HG03196 (cell line): ENCODE results near the gene WIF1.

ENCODE experiments used
- ATAC-seq: cut with Tn5 transposase; IDR thresholded peaks from one replicate; pipeline ENCODE4 v1.9.1; 2021; ENCODE audit not compliant: unreplicated experiment

The WIF1 gene

GRCh38 chr12:65121049-65121955, at the start of gene WIF1:
Gene WIF1 (minus strand): TSS chr12:65121305. CDS start chr12:65121191, 114 bp downstream.
- no peak for ATAC-seq

DNA sequence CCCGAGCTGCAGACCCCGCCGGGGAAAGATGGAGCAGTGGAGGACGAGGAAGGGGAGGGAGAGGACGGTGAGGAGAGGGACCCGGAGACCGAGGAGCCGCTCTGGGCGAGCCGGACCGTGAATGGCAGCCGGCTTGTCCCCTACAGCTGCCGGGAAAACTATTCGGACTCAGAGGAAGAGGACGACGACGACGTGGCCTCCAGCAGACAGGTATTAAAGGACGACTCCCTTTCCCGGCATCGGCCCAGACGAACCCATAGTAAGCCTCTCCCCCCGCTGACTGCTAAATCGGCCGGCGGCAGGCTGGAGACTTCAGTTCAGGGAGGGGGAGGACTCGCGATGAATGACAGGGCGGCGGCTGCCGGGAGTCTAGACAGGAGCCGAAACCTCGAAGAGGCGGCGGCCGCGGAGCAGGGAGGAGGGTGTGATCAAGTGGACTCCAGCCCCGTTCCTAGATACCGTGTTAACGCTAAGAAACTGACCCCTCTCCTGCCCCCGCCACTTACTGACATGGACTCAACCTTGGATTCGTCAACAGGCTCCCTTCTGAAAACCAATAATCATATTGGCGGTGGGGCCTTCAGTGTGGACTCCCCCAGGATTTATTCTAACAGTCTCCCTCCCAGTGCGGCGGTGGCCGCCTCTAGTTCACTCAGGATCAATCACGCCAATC, 49.2 kb upstream of the WIF1 start:
- peak; percentile 48 for ATAC-seq

- peak; percentile 93 for ATAC-seq
These were observed 48.5 kb upstream of the WIF1 start, which contains the start of gene LEMD3 for GRCh38 chr12:65169320-65170208. Gene LEMD3 (plus strand): TSS chr12:65169583. CDS start chr12:65169597, 14 bp downstream.

DNA sequence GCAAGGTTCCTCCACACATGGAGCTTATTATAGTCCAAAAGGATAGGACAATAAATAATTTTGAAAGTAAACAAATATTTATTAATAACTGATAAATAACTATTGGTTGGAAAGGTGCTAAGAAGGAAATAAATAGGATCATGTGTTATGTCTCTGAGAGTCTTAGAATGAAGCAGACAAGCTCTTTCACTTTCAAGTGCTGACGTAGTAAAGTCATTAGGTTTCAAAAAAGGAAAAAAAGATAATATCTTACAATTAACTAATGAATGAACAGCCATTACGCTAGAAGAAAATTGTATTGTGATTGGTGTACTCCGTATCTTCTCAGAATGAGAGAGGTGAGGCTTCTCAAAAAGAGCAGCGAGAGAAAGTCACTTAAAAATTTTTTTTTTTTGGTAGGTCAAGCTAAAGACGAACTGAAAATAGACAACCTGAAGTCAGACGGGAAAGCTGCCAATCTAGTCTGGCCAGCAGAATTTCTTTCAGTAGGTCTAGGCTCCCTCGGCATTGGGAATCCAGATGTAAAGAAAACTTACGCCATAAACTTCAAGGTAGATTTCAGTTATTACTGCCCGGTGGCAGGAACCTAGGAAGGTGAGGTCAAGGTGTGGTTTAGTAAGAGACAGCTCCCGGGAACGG, 47.7 kb upstream of the WIF1 start:
- ATAC-seq, result peak; percentile 0

DNA sequence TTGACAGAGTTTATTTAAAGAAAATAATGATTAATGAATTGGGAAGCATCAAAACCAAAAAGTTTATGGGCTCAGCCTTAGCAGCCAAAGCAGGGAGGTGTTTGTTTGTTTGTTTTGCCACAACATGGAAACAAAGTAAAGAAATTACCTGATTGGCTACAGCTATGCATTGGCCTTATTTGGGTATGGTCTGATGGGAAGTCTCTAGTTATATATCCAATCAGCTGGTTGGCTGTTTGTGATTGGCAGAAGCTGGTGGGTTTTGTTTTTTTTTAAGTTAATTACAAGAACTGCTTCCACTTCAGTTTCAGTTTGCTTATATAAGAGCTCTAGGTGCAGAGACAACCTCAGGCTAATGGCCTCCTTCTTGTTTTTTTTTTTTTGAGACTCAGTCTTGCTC, 43.7 kb upstream of the WIF1 start:
- no peak for ATAC-seq

DNA sequence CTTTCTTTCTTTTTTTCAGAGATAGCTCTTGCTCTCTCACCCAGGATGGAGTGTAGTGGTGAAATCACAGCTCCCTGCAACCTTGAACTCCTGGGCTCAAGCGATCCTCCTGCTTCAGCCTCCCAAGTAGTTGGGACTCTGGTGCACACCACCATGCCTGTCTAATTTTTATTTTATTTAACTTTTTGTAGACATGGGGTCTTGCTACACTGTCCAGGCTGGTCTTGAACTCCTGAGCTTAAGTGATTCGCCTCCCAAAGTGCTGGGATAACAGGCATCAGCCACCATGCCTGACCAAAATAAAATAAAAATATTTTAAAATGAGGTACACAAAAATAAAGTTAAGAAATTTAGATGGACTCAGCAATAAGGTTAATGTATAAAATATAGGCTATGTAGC, 43.1 kb upstream of the WIF1 start:
- ATAC-seq, result no peak

DNA sequence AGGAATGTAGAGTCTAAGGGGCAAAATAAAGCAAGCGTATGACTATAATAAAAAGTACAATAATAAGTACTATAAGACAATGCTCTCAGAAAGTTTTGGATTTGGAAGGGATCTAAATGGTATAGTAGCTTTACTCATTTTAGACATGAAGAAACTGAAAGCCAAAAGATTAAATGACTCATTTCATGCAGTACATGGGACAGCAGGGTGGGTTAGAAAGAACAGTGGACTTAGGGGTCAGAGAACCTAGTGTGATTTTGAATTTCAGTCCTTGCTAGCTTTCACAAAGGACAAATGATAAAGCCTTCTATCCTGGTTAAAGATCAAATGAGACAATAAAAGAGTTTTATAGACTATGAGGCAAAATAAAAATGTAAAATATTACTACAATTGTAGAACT, 41.5 kb upstream of the WIF1 start:
- ATAC-seq, result no peak

DNA sequence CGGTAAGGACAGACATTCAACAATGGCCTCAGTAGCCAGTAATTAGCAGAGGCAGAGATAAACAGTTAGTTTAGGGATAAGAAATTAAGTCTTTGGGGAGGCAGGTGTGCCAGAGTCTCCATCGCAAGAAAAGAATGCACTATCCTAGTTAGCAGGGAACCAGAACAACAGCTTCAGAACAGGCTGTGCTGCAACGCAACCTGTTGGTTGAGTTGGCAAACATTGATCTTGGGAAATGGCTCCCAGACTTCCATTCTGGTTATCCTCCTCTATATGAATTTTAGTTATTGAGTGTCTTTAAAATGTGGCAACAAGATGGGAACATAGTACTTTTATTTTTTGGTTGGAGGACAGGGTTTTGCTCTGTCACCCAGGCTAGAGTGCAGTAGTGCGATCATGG, 36.0 kb upstream of the WIF1 start:
- ATAC-seq, result no peak

GRCh38 chr12:65156366-65156841, 35.3 kb upstream of the WIF1 start:
- peak; percentile 91 for ATAC-seq

DNA sequence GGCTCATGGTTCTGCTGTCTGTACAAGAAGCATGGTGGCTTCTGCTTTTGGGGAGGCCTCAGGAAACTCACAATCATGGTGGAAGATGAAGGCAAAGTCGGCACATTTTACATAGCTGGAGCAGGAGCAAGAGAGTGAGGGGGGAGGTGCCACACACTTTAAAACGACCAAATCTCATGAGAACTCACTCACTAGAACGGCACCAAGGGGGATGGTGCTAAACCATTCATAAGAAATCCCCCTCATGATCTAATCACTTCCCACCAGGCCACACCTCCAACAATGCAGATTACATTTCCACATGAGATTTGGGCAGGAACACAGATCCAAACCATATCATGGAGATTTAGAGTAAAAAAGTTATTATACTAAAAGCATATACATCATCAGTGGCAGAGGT, 34.7 kb upstream of the WIF1 start:
- no peak for ATAC-seq

GRCh38 chr12:65152596-65152995, 31.5 kb upstream of the WIF1 start:
- ATAC-seq, result no peak

DNA sequence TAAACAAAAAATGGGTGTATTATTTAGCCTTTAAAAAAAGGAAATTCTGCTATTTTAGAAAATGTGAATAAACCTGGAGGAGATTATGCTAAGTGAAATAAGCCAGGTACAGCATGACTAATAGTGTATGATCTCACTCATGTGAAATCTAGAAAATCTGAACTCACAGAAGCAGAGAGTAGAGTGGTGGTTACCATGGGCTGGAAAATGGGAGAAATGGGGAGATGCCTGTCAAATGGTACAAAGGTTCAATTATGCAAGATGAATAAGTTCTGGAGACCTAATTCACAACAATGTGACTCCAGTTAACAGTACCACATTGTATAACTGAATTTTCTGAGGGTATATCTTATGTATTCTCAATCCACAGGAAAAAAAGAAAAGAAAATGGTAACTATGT, 30.9 kb upstream of the WIF1 start:
- ATAC-seq, result no peak

DNA sequence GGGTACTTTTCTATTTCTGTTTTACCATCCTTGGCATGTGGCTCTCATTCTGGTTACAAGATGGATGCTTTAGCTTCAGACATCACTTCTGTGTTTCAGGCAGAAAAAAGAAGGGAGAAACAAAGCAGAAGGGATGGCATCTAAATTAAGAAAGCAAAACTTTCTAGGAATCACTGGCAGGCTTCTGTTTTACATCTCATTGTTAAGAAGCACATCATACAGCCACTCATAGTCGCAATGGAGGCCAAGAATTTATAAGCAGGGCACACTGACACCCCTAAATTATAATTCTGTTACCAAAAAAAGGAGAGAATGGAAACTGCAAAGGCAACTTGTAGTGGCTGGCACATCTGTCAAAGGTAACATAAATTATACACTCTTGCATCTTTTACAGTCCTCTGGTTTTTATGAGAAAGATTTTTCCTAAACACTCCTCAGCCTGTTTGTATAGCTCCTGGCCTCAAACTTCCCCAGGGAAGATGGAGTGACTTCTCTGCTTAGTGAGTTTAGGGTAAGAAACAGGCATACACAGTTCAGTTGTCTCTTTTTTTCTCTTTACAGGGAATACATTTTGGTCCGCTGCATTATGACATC, 26.3 kb upstream of the WIF1 start:
- no peak for ATAC-seq

DNA sequence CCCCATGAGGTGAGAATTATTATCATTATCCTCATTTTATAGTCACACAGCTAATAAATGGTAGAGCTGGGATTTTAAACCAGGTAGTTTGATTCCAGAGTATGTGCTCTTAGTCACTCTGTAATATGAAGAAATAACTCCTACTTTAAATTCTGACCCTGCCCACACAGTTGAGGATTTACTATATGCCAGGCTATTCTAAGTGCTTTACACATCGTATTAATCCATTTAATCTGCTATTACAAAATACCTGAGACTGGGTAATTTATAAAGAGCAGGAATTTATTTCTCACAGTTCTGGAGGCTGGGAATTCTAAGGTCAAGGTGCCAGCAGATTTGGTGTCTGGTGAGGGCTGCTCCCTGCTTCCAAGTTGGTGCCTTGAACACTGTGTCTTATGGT, 19.6 kb upstream of the WIF1 start:
- ATAC-seq, result no peak

- ATAC-seq, result no peak
These were observed 18.3 kb upstream of the WIF1 start for GRCh38 chr12:65139389-65139788.

DNA sequence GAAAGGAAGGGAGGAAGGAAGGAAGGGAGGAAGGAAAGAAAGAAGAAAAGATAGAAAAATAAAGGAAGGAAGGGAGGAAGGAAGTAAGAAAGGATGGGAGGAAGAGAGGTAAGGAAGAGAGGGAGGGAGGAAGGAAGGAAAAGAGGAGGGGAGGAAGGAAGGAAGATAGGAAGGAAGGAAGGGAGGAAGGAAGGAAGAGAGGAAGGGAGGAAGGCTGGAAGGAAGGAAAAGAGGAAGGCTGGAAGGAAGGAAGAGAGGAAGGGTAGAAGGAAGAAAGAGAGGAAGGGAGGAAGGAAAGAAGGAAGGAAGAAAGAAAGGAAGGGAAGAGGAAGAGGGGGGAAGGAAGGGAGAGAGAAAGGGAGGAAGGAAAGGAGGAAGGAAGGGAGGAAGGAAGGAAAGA, 12.8 kb upstream of the WIF1 start:
- no peak for ATAC-seq

DNA sequence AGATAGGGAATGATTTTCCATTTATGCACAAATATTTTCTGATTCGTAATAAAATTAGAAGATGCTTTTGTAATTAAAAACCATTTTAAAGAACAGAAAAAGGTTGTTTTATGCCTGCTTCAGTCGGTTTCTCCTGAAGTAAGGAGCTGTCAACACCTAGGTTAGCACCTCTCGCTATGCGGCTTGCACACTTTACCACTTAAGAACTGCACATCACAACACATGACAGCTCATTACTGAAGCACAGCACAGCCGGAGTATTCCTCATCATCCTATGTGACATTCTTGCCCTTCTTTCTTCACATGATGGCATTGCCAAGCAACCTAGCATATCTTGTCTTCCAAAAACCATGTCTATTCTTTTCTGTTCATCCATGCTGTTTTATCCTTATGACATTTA, 5.4 kb upstream of the WIF1 start:
- ATAC-seq, result no peak

- no peak for ATAC-seq
These were observed 4.9 kb upstream of the WIF1 start for GRCh38 chr12:65125975-65126374.

DNA sequence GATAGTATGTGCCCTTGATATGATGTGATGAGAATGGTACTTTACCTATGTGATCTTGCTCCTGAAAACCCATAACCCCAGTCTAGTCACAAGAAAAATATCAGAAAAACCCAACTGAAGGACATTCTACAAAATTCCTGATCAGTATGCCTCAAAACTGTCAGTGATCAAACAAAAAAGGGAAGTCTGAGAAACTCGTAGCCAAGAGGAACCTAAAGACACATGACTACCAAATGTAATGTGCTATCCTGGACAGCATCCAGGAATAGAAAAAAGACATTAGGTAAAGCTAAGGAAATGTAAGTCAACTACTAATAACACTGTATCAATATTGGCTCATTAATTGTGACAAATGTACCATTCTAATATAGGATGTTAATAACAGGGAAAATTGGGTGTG, 4.1 kb upstream of the WIF1 start:
- ATAC-seq, result no peak

GRCh38 chr12:65123435-65124063, 2.4 kb upstream of the WIF1 start:
- no peak for ATAC-seq
